ENCODE measurements around the gene FOSL2.
"Not testable (repeated sequence)": the region's sequence is repeated elsewhere in the genome, so short reads cannot be mapped to it uniquely, and the experiment has no call there.

FOSL2 gene

DNA sequence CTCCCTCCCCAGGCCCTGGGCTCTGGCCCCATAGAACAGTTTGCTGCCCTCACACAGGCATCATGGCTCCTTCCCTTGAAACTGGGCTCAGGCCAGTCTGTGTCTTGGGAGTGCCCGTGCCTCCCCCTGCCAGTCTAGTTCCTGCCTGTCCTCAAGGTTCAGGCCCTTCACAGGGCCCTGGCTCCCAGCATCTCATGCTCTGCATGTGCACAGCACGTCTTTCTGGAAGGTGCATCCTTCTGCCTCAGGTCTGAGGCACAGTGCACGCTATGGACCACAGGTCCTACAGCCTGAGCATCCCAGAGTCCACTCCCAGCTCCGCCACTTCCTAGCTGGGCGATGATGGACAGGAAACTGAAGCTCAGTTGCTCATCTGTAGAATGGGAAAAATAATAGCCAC is 35.6 kb upstream of the FOSL2 start:
- DNase-seq (ENCODE audit: low read depth in 2 of 2), result no peak

DNA sequence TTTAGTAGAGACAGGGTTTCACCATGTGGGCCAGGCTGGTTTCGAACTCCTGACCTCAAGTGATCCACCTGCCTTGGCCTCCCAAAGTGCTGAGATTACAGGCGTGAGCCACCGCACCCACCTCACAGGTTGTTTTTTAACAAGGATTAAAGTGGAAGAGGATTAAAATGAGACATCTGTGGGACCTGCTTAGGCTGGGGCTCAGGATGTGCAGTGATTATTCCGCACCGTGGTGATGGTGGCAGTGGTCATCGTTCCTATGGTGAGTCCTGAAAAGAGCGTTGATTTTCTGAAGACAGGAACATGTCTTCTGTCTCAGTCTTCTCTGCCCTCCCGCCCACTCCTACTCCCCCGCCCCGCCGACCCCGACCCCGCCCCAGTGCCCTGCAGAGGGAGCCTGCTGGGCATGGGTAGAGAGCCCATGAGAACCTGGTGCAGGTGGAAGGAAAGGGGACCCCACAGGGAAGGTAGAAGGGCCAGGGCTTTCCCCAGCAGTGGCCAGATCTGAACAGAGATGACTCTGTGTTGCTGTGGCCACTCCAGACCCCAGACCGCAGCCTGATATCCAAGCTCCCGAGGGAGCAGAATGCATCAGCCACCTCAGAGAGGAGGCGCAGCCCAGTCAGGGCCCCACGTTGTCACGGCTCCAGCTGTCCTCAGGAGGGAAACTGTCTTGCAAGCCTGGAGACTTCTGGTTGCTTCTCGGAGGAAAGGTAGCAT is 34.5 kb upstream of the FOSL2 start:
- DNase-seq (ENCODE audit: low read depth in 2 of 2), result no peak

DNA sequence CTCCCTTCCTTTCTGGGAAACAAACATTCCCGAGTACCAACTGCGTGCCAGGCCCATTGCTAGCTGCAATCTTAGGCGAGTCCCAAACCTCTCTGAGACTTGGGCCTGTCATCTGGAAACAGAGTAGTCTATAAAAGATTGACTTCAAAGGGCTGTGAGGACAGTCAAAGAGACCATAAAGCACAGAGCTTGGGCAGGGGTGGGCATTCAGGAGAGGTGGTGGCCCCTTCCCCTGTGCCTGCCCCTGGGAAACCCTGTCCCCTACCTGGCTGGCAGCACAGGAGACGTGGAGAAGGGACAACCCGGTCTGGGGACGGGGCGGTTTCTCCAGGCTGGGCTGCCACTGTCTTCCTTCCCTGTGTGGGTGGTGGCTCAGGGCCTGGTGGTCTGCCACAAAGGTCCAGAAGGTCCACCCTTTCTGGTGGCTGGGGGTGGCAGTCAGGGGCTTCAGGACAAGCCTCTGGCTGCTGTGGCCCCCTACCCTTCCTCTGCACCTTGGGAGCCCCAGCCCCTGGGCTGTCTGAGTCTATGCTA is 33.9 kb upstream of the FOSL2 start:
- DNase-seq (ENCODE audit: low read depth in 2 of 2), result no peak

DNA sequence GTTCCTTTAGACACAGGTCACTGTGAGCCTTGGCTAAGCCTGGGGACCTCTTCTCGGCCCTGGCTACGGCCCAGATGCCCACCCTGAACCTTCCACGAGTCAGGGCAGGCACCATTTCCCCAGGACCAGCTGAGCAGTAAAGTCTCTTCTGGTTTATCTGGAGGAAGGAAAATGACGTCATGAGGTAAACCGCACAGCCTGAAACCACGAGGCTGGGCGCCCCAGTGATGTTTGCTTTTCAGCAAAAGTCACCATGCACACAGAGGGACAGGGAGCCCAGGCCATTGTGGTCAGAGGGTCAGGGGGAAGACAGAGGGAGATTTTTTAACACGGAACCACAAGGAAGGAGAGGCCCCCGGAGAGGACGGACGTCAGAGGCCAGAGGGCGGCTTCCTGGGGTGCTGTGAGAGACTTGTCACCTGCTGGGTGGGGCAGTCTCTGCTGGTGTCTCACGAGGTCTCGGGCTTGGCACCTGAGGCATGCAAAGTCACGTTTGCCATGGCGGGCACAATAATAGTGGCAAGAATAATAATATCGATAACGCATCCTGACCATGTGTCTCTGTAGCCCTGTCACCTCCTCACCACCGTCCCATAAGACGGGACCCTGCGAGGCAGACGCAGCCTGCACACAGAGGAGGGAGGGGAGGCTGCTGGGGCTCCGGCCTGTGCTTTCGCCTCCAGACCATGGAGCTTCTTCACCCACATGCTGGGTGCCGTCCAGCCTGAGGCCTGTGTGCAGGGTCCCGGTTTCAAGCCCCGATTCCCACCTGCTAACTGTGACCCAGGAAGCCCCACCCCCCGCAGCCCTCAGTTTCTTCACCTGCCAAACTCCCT is 33.2 kb upstream of the FOSL2 start:
- peak; percentile 68 to 79 for DNase-seq (ENCODE audit: low read depth in 2 of 2)

DNA sequence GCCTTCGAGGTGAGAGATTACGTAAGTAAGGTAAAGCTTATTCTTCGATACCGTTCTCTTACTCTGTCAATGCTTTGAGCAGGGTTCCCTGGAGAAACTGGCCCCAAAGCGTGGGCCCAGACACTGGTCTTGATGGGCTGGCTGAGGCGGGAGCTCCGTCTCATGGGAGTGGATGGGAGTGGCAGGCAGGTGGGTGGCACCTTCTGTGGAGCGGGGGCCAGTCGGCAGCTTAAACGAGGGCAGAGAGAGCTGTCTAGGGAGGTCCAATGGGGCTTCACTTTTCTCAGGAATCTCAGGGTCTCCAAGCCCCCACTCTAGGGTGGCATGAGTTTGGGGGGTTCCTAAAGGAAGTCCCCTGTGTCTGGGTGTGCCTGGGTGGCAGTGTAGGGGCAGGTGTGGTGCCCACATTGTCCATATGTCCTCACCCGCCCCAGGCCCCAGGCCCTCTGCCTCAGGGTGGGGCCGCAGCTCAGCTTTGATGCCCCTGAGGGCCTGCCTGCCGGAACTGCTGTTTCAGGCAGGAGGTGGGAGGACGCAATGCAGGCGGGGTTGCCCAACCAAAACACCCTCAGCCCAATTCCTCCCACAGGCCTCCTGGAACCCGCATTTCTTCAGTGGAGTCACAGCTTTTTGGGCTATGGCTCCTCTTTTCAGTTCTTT is 32.5 kb upstream of the FOSL2 start:
- DNase-seq (ENCODE audit: low read depth in 2 of 2), result no peak

DNA sequence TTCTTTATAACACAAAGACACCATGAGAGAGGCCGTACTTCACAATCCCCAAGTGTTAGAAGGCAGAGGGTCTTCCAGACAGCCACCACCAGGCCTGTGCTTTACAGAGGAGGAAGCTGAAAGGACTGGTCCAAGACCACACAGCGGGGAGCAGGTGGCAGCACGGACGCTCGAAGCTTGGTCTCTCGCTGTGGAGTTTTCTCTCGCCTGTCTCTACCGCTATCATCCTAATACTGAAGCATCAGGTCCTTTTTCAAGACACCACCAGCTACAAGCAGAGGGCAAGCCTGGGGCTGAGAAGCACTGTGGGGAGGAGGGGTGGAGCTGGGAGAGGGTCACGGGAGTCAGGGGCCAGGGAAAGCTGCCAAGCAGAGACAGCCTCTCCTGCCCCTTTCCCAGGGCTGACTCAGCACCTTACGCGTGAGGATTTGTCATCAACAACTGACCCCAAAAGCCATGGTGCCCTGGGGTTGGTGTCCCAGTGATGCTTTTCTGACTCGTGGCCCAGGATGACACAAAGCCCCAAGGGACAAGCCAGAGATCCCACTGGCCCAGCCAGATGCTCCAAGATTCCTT is 31.9 kb upstream of the FOSL2 start:
- no peak for DNase-seq (ENCODE audit: low read depth in 2 of 2)

DNA sequence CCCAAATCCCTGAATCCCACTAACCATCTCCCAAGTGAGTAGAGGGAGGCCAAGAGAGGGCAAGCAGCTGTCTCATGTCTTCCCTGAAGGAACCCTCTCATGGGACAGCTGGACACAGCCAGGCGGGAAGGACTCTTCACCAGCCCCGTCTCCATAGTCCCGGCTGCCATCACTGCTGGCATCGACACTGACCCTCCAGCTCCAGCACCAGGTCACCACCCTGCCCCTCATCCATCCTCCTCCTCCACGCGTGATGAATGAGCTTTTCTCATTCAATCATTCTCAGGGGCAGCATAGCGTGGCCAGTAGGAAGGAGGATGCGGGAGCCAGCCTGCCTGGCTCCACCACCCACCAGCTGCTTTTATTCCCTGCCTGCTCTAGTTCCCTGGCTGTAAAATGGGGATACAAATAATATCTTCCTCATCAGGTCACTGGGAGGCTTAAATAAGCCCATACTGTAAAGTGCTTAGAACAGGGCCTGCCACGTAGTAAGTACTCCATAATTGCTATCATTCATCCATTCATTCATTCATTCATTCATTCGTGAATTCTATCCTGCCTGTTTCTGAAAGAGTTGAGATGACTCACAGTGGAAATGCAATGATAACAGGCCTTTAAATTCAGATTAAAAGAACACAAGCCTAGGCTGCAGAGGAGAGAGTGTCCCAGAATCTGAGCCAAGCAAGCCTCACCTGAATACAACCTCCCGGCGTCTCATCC is 30.5 kb upstream of the FOSL2 start:
- no peak for DNase-seq (ENCODE audit: low read depth in 2 of 2)

DNA sequence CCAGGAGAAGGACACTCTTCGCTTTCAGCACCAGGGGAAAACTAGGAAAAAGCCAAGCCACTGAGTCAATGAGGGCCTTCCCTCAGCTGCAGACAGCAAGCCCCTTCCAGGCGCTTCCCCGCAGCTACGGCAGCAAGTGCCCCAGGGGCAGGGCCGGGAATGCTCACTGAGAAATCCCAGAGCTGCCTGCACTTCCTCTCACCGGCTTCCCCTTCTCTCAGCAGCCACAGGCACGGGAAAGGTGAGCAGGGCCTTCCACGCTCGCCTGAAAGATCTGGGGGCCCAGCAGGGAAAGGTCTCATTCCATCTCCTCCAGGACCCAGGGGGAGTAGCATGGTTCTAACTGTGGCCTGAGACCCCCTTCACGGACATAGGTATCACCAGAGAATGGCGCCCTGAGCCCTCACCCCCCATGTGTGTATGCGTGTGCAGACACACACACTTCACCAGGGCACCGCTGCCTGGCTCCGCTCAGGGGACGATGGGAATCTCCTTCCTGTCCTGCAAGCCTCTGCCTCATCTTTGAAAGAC is 29.6 kb upstream of the FOSL2 start:
- DNase-seq (ENCODE audit: low read depth in 2 of 2), result no peak

DNA sequence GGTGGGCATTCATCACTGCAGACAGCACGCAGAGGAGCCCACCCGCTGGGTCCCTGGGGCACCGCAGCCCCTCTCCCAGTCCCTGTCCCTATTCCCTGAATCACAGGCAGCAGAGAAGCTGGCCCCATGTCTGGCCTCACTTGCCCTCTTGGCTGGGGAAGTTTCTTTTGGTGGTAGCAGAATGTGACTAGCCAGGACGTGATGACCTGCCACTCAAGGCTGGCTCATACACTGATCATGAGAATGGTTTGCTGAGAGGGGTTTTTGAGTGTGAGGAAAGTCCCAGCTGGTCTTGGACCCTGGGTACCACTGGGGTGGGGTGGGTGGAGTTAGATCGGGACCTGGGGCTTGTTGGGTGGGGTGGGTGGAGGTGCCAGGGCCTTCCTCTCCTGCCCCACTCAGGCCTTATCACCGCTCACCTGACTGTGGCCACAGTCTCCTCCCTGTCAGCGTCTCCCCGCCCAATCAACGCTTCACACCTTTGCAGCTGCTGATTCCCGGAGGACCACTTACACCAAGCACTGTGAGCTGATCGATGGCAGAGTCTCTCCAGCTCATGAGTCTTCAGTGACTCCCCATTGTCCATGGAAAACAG is 28.9 kb upstream of the FOSL2 start:
- no peak for DNase-seq (ENCODE audit: low read depth in 2 of 2)

DNA sequence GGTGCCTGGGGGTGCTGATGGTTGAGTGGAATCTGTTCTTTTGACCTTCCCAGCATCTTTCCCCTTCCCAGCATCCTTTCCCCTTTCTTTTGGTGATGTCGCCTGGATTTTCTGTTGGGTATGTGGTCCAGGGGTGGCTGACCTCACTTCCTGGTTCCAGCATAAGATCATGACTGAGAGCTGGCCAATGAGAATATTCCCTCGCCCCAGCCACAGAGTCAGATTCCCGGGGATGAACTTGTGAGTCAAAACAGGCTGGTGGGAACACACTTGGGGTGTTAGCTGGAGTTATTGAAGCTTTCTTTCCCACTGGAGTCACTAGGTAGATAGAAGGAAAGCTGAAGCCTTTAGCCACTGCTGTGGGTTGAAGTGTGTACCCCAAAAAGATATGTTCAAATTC is 28.0 kb upstream of the FOSL2 start:
- DNase-seq (ENCODE audit: low read depth in 2 of 2), result no peak

DNA sequence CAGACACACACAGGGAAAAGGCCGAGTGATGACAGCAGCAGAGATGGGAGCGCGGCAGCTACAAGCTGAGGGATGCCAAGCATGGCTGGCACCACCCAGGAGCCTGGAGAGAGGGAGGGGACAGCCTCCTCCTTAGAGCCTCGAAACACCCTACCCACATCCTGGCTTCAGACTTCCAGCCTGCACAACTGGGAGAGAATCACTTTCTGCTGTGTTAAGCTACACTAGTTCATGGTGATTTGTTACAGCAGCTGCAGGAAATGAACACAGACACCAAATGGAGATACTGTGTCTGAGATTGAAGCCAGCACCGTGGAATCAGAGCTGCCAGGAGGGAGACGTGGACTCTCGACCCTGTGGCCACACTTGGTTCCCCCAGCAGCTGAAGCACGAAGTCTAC is 27.5 kb upstream of the FOSL2 start:
- no peak for DNase-seq (ENCODE audit: low read depth in 2 of 2)

DNA sequence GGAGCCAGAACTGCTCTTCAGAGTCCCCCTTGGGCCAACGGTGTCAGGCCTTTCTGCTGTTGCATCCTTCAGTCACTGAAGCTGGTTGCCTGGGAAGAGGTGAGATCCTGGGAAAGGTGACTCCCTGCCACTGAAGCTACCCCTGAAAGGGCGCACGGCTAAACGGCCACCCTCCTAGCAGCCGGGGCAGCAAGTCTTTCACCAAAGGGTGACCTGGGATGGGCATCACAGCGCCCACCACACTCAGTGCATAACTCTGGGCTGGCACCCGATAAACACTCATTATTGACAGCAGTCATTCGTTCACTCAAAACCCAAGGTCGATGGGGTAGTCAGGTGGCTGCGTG is 26.5 kb upstream of the FOSL2 start:
- DNase-seq (ENCODE audit: low read depth in 2 of 2), result no peak

DNA sequence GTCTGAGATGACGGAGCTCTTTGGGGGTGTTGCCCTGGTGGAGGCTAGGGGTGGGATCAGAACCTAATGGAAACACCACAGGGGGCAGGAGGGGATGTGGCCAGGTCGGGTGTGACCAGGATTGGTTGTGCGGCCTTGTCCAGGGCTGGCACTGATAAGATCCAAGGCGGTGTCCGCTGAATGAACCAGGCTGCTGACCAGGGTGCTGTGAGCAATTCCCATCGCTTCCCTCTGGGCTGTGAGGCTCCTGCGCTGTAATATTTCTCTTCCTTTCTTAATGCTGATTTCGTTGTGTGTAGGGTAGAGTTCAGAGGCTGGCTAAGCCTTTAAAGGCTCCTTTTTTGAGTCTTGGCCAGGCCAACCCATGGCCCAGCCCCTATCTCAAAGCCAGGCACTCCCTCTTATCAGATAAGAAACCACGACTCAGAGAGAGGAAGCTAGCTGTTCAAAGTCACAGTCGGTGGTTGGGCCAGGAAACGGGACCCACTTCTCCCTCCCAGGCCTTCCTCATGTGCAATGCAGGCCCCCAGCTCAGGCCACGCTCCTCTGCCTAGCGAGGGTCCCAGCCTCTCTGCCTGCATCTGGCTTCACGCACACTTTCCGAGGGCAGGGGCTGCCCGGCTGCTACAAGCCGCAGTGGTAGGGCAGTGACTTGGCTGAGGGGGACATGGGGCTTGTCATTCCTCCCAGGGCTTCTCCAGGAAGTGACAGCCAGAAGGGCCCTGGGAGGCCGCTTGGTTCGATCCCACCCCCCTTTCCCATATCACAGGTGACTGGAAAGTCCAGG is 26.0 kb upstream of the FOSL2 start:
- DNase-seq (ENCODE audit: low read depth in 2 of 2), result peak in 1 of 2 donors; percentile 45

DNA sequence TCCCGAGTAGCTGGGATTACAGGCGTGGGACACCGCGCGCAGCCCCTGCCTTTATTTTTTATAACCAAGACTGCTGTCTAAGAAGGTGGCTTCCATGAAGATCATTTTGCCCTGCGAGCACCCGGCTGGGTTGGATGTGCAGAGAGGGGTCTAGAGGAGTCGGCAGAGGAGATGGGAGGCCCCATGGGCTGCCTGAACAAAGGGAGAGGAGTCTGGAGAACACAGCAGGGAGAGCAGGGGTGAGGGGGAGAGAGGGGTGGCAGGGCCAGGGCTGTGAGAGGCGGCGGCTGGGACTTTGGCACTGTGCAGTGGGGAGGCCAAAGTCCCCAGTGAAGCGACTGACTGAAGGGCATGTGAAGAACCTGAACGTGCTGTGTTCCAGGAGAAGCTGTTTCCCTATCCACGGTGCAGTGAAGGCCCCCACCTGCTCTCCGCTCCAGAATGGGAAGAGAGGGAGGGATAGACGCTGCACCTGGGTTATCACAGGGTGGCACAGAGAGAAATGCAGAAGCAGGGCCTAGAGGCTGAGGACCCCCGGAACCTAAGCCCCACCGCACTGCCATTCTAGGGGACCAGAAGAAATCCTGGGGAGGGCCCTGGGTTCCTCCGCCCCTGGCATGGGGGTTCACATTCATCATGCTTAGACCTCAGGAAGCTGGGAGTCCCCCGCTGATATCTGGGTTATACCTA is 24.8 kb upstream of the FOSL2 start:
- DNase-seq (ENCODE audit: low read depth in 2 of 2), result no peak

DNA sequence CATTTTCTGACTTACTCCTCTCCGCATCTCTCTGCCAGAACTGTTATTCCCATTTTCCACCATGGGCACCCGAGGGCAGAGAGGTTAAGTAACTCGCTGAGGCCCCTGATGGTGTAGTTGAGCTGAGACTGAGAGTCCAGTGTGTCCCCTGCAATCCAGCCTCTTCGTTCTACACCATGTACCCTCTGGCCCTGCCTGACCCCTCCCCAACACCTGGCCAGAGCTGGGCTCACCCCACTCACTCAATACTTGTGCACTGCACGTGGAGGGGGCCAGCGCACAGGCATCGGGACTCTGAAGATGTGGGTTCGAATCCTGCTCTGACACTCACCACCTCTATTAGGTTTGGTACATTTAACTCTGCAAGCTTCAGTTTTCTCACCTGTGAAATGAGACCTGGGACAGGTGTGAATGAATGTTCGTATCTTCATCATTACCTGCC is 24.3 kb upstream of the FOSL2 start:
- no peak for DNase-seq (ENCODE audit: low read depth in 2 of 2)

DNA sequence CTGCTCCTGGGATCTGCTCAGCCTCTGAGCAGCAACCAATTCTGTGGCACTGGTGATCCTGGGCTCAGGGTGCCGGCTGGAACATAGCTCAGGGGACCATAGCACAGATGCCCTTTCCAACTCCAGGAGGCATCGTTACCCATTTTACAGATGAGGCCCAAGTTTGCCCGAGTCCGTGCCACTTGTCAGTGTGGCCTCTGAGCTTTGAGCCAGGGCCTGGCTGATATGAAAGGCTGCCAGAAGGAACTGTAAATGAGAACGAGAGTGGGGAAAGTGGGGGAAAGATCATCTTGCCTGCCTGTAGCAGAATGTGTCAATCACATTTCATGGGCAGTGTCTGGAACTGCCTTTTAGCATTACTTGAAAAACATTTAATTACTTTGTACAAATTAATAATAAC is 23.3 kb upstream of the FOSL2 start:
- no peak for DNase-seq (ENCODE audit: low read depth in 2 of 2)

DNA sequence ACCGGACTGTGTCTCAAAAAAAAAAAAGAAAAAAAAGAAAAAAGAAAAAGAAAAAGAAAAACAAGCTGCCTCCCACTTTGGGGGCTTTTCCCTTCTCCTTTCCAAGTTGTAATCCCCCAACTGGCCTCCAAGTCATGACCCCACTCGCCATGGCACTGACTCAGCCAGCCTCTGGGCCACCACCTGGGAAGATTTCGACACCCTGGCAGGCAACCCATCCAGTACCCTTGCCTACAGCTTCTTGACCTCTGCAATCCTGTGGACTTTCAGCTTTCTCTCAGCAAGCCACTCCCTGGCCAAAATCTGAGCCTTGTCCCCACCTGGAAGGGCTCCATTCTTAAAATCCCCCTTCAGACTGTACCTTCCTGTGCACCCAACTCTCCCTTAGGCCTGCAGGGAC is 22.3 kb upstream of the FOSL2 start:
- no peak for DNase-seq (ENCODE audit: low read depth in 2 of 2)

DNA sequence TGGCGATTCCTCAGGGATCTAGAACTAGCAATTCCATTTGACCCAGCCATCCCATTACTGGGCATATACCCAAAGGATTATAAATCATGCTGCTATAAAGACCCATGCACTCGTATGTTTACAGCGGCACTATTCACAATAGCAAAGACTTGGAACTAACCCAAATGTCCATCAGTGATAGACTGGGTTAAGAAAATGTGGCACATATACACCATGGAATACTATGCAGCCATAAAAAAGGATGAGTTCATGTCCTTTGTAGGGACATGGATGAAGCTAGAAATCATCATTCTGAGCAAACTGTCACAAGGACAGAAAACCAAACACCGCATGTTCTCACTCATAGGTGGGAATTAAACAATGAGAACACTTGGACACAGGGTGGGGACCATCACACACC is 20.9 kb upstream of the FOSL2 start:
- DNase-seq (ENCODE audit: low read depth in 2 of 2), result not testable (repeated sequence)

DNA sequence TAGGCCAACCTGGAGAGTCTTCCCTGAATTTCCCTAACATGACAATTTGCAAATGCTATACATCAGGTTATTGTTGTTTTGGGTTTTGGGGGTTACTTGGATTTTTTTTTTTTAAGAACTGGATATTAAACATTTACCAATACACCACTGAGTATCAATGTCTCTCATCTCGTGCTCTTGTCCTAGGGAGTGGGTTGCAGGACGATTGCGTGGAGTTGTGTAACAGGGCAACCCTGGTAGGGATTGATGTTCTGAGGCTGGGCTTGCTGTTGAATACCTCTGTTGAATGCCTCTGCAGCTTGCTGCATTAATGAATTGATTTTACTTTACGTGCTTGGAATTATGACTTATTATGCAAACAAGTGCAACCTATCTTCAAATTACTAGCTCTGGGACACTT is 18.8 kb upstream of the FOSL2 start:
- no peak for DNase-seq (ENCODE audit: low read depth in 2 of 2)

DNA sequence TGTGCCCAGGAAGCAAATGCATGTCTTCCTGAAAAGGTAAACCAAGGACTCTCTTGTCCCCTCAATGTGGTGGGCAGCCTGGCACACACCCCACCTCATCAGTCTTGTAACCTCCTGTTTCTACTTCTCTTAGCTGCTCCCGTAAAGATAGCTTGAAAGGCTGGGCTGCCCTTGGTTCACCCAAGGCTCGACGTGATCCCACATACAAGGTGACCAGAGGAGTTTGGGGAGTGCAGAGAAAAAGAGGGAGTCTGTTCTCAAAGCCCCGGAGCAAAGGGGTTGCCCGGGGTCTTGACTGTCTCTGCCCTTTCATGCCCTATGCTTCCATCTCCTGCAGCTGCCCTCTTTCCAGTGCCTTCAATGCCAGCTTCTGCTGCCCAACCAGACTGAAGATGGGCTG is 18.3 kb upstream of the FOSL2 start:
- DNase-seq (ENCODE audit: low read depth in 2 of 2), result no peak
